HG03520 (cell line): ENCODE results near the gene KRT222.

Experiments
- ATAC-seq: cut with Tn5 transposase; IDR thresholded peaks from one replicate; pipeline ENCODE4 v1.9.1; 2021; ENCODE audit warnings: mild to moderate bottlenecking, moderate library complexity; ENCODE audit not compliant: unreplicated experiment

KRT222 gene

GRCh38 chr17:40616592-40616991 is 48.4 kb downstream of the KRT222 start:
- no peak for ATAC-seq

GRCh38 chr17:40615841-40616476 is 49.0 kb downstream of the KRT222 start:
- no peak for ATAC-seq

- peak; percentile 53 for ATAC-seq
Measured at GRCh38 chr17:40615068-40615840, 49.7 kb downstream of the KRT222 start.

- ATAC-seq: no peak
Measured at GRCh38 chr17:40614431-40615067, 50.4 kb downstream of the KRT222 start.

GRCh38 chr17:40613467-40614154 is 51.4 kb downstream of the KRT222 start:
- no peak for ATAC-seq

GRCh38 chr17:40612599-40613244 is 52.3 kb downstream of the KRT222 start:
- ATAC-seq: no peak

- no peak for ATAC-seq
Measured at GRCh38 chr17:40611840-40612474, 53.0 kb downstream of the KRT222 start.

GRCh38 chr17:40610359-40610758 is 54.6 kb downstream of the KRT222 start:
- no peak for ATAC-seq

GRCh38 chr17:40608061-40608581 is 56.9 kb downstream of the KRT222 start:
- no peak for ATAC-seq

GRCh38 chr17:40607641-40608040 is 57.3 kb downstream of the KRT222 start:
- no peak for ATAC-seq

GRCh38 chr17:40606548-40607353 is 58.2 kb downstream of the KRT222 start:
- no peak for ATAC-seq

- no peak for ATAC-seq
Measured at GRCh38 chr17:40605306-40605705, 59.7 kb downstream of the KRT222 start.
